ENCODE data around the gene POGZ.
"Not testable (repeated sequence)": the region's sequence is repeated elsewhere in the genome, so short reads cannot be mapped to it uniquely, and the experiment has no call there.

Gene POGZ

GRCh38 chr1:151479462-151479861 is 20.2 kb upstream of the POGZ start:
- in situ Hi-C loops (cut with MboI; ENCODE audit: low pct_unique_long_range_greater_than_20kb, low sequenced_read_pairs) = no loop called here
- DNase-seq = no peak

GRCh38 chr1:151478923-151479322 is 19.6 kb upstream of the POGZ start:
- in situ Hi-C loops (cut with MboI; ENCODE audit: low pct_unique_long_range_greater_than_20kb, low sequenced_read_pairs) = no loop called here

GRCh38 chr1:151478140-151478812 is 19.0 kb upstream of the POGZ start:
- DNase-seq = no peak
- in situ Hi-C loops (cut with MboI; ENCODE audit: low pct_unique_long_range_greater_than_20kb, low sequenced_read_pairs) = no loop called here

More at GRCh38 chr1:151478923-151479322, 19.6 kb upstream of the POGZ start:
- no peak for DNase-seq

- in situ Hi-C loops (cut with MboI; ENCODE audit: low pct_unique_long_range_greater_than_20kb, low sequenced_read_pairs) = no loop called here
- DNase-seq = no peak
These were observed 17.8 kb upstream of the POGZ start for GRCh38 chr1:151477066-151477465.

- no peak for DNase-seq
- in situ Hi-C loops (cut with MboI; ENCODE audit: low pct_unique_long_range_greater_than_20kb, low sequenced_read_pairs) = no loop called here
These were observed 16.8 kb upstream of the POGZ start for GRCh38 chr1:151476083-151476482.

GRCh38 chr1:151475175-151475574 is 15.9 kb upstream of the POGZ start:
- in situ Hi-C loops (cut with MboI; ENCODE audit: low pct_unique_long_range_greater_than_20kb, low sequenced_read_pairs) = no loop called here
- no peak for DNase-seq

- DNase-seq = no peak
- in situ Hi-C loops (cut with MboI; ENCODE audit: low pct_unique_long_range_greater_than_20kb, low sequenced_read_pairs) = no loop called here
These were observed 15.5 kb upstream of the POGZ start for GRCh38 chr1:151474745-151475144.

- in situ Hi-C loops (cut with MboI; ENCODE audit: low pct_unique_long_range_greater_than_20kb, low sequenced_read_pairs) = no loop called here
- DNase-seq = no peak
These were observed 13.8 kb upstream of the POGZ start for GRCh38 chr1:151472856-151473731.

- no peak for DNase-seq
- in situ Hi-C loops (cut with MboI; ENCODE audit: low pct_unique_long_range_greater_than_20kb, low sequenced_read_pairs) = no loop called here
These were observed 5.7 kb upstream of the POGZ start for GRCh38 chr1:151465026-151465425.

GRCh38 chr1:151461694-151462093 is 2.4 kb upstream of the POGZ start:
- in situ Hi-C loops (cut with MboI; ENCODE audit: low pct_unique_long_range_greater_than_20kb, low sequenced_read_pairs) = no loop called here
- peak; percentile 44 for DNase-seq

GRCh38 chr1:151458802-151459330 is 428 bp downstream of the POGZ start:
- in situ Hi-C loops (cut with MboI; ENCODE audit: low pct_unique_long_range_greater_than_20kb, low sequenced_read_pairs) = no loop called here
- DNase-seq = peak; percentile 28

- in situ Hi-C loops (cut with MboI; ENCODE audit: low pct_unique_long_range_greater_than_20kb, low sequenced_read_pairs) = no loop called here
- peak; percentile 62 for DNase-seq
These were observed 1.1 kb downstream of the POGZ start for GRCh38 chr1:151457911-151458801.

- in situ Hi-C loops (cut with MboI; ENCODE audit: low pct_unique_long_range_greater_than_20kb, low sequenced_read_pairs) = no loop called here
- DNase-seq = no peak
These were observed 3.3 kb downstream of the POGZ start for GRCh38 chr1:151455966-151456365.

GRCh38 chr1:151455231-151455630 is 4.1 kb downstream of the POGZ start:
- DNase-seq = no peak

GRCh38 chr1:151447696-151448095 is 11.6 kb downstream of the POGZ start:
- no peak for DNase-seq
- in situ Hi-C loops (cut with MboI; ENCODE audit: low pct_unique_long_range_greater_than_20kb, low sequenced_read_pairs) = no loop called here

More at GRCh38 chr1:151455231-151455630, 4.1 kb downstream of the POGZ start:
- in situ Hi-C loops (cut with MboI; ENCODE audit: low pct_unique_long_range_greater_than_20kb, low sequenced_read_pairs) = no loop called here

- DNase-seq = no peak
- in situ Hi-C loops (cut with MboI; ENCODE audit: low pct_unique_long_range_greater_than_20kb, low sequenced_read_pairs) = no loop called here
These were observed 14.5 kb downstream of the POGZ start for GRCh38 chr1:151444783-151445177.

GRCh38 chr1:151443846-151444782 is 15.2 kb downstream of the POGZ start:
- in situ Hi-C loops (cut with MboI; ENCODE audit: low pct_unique_long_range_greater_than_20kb, low sequenced_read_pairs) = no loop called here
- peak; percentile 80 for DNase-seq

GRCh38 chr1:151437396-151437795 is 21.9 kb downstream of the POGZ start:
- DNase-seq; in situ Hi-C loops (cut with MboI; ENCODE audit: low pct_unique_long_range_greater_than_20kb, low sequenced_read_pairs): not testable (repeated sequence)
